Colonic mucosa (tissue), 4 donors: ENCODE data around the gene PRR12. TPM values are rescaled to one million over a fixed set of nuclear protein-coding genes. Genes with fewer than 3 reads are reported as not detected.

Experiments
- DNase-seq: peaks from one replicate; pipeline ENCODE4 v3.0.0-alpha.2; 2020
- H3K27ac ChIP-seq: fragments of 200-600 bp; one replicate; pipeline ENCODE4 v1.8.0; 2021
- H3K27me3 ChIP-seq: fragments of 200-600 bp; one replicate; pipeline ENCODE4 v1.8.0; 2021
- H3K36me3 ChIP-seq: fragments of 200-600 bp; one replicate; pipeline ENCODE4 v1.8.0; 2021
- H3K4me1 ChIP-seq: fragments of 200-600 bp; one replicate; pipeline ENCODE4 v1.8.0; 2021; ENCODE audit warnings: mild to moderate bottlenecking
- H3K4me3 ChIP-seq: fragments of 200-600 bp; one replicate; pipeline ENCODE4 v1.8.0; 2021
- H3K9ac ChIP-seq, 2 donors: one replicate each; pipeline ENCODE4 v1.7.0; 2013; ENCODE audit warnings: control low read depth in 2 of 2, low read depth in 2 of 2, low read length in 2 of 2
- H3K9me3 ChIP-seq: fragments of 200-600 bp; one replicate; pipeline ENCODE4 v1.8.0; 2021
- CTCF ChIP-seq: fragments of 200-600 bp; IDR thresholded peaks from one replicate; pipeline ENCODE4 v1.8.0; 2022; ENCODE audit warnings: antibody characterized with exemption, mild to moderate bottlenecking
- intact Hi-C: fragments of 100-400 bp; cut with DNase I; formaldehyde crosslinking; loops from one replicate; pipeline ENCODE4 v1.14.1; 2022
- total RNA-seq, 2 donors: library from RNA; stranded (reverse); fragmentation: NEBNext Ultra II Directional in 1 of 2; extraction: Animal tissue kit (Norgen Biotek cat#: 25700) in 1 of 2; gene quantifications; one replicate each; pipeline ENCODE4 v1.2.1, GENCODE V29; 2021
- donor health status: healthy.
- donor health status: DM: no; HTN: no; CAD: no.
- donor health status: DM: no; HTN: no; CAD: no.

The PRR12 gene
- total RNA-seq, 2 donors from 2014 or later: 17.5 to 33.1 TPM

- H3K36me3 ChIP-seq: no peaks in the 10 kb centered on the region
- no peaks in the 10 kb centered on the region for H3K27me3 ChIP-seq
- peak; percentile 29 for DNase-seq
- H3K9me3 ChIP-seq: no peaks in the 10 kb centered on the region
- intact Hi-C loops: loop anchor here (5.0 kb wide), 1 partner anchor 92 kb away; no protein-coding TSS in a partner anchor
- H3K4me1 ChIP-seq: peaks cover 12% of the 10 kb centered on the region
- H3K9ac ChIP-seq: peak overlapping the region; percentile 79 to 96
- no peak for TF ChIP-seq CTCF
- H3K27ac ChIP-seq: peak overlapping the region; percentile 81
- peak overlapping the region; percentile 71 for H3K4me3 ChIP-seq
Observed at GRCh38 chr19:49579947-49580263, 11.1 kb upstream of the PRR12 start.

GRCh38 chr19:49580264-49581006 lies 10.5 kb upstream of the PRR12 start, which contains the start of gene NOSIP:
Gene NOSIP (minus strand): TSS chr19:49580556. CDS start chr19:49560691, 19,865 bp downstream.
- H3K9me3 ChIP-seq: no peaks in the 10 kb centered on the region
- H3K27me3 ChIP-seq: no peaks in the 10 kb centered on the region
- DNase-seq: peak; percentile 97
- no peaks in the 10 kb centered on the region for H3K36me3 ChIP-seq
- peak within 1 kb of the TSS; percentile 81 for H3K27ac ChIP-seq
- H3K4me1 ChIP-seq: peaks cover 12% of the 10 kb centered on the region
- peak within 1 kb of the TSS; percentile 79 to 96 for H3K9ac ChIP-seq
- no peak for TF ChIP-seq CTCF
- peak within 1 kb of the TSS; percentile 71 for H3K4me3 ChIP-seq
- intact Hi-C loops: no loop called here

GRCh38 chr19:49581007-49581508 lies 9.9 kb upstream of the PRR12 start, which contains the start of gene PRRG2:
Gene PRRG2 (plus strand): TSS chr19:49581316. CDS start chr19:49583220, 1,904 bp downstream.
- peak within 1 kb of the TSS; percentile 79 to 96 for H3K9ac ChIP-seq
- peak within 1 kb of the TSS; percentile 71 for H3K4me3 ChIP-seq
- no peaks in the 10 kb centered on the region for H3K36me3 ChIP-seq
- peak; percentile 78 for DNase-seq
- peaks cover 12% of the 10 kb centered on the region for H3K4me1 ChIP-seq
- no peak for TF ChIP-seq CTCF
- H3K9me3 ChIP-seq: no peaks in the 10 kb centered on the region
- H3K27ac ChIP-seq: peak within 1 kb of the TSS; percentile 81
- intact Hi-C loops: no loop called here
- no peaks in the 10 kb centered on the region for H3K27me3 ChIP-seq

GRCh38 chr19:49583239-49583638 lies 7.7 kb upstream of the PRR12 start:
- Histone ChIP-seq H3K27ac (no peak overlapping the region), H3K9ac (no peak overlapping the region), H3K4me3 (no peak overlapping the region), H3K36me3 (no peaks in the 10 kb centered on the region), H3K9me3 (no peaks in the 10 kb centered on the region), H3K4me1 (peaks cover 12% of the 10 kb centered on the region), H3K27me3 (no peaks in the 10 kb centered on the region)
- intact Hi-C loops: no loop called here
- no peak for TF ChIP-seq CTCF
- DNase-seq: no peak

- no peaks in the 10 kb centered on the region for H3K9me3 ChIP-seq
- no peak for TF ChIP-seq CTCF
- H3K9ac ChIP-seq: no peak overlapping the region
- no peak overlapping the region for H3K4me3 ChIP-seq
- DNase-seq: no peak
- intact Hi-C loops: no loop called here
- no peaks in the 10 kb centered on the region for H3K27me3 ChIP-seq
- H3K27ac ChIP-seq: no peak overlapping the region
- no peaks in the 10 kb centered on the region for H3K36me3 ChIP-seq
- H3K4me1 ChIP-seq: no peaks in the 10 kb centered on the region
Observed at GRCh38 chr19:49585023-49585422, 6.0 kb upstream of the PRR12 start.
